Hematopoietic multipotent progenitor cell (in vitro differentiated cells): ENCODE data around the gene FAM187B. TPM values are rescaled to one million over a fixed set of nuclear protein-coding genes. Genes with fewer than 3 reads are reported as not detected.

Experiments used
- DNase-seq, 3 donors: peaks; one replicate each; pipeline ENCODE4 v3.0.0-alpha.2; 2011 to 2015; ENCODE audit warnings: low read depth in 2 of 3, low spot score in 2 of 3
- total RNA-seq: library from RNA; depleted of rRNA; stranded (reverse); fragments of >200 nt; gene quantifications from one replicate; pipeline ENCODE4 v1.2.3, GENCODE V29; 2012

FAM187B gene
- total RNA-seq, 1 donor = not detected

- DNase-seq = no peak
Measured at GRCh38 chr19:35194012-35194984, 34.2 kb downstream of the FAM187B start.

GRCh38 chr19:35184884-35185283 lies 43.7 kb downstream of the FAM187B start:
- DNase-seq = no peak

- no peak for DNase-seq
Measured at GRCh38 chr19:35184267-35184666, 44.3 kb downstream of the FAM187B start.

- DNase-seq = no peak
Measured at GRCh38 chr19:35181387-35181786, 47.2 kb downstream of the FAM187B start.

- DNase-seq = no peak
Measured at GRCh38 chr19:35179830-35180229, 48.7 kb downstream of the FAM187B start.

- no peak for DNase-seq
Measured at GRCh38 chr19:35178701-35179100, 49.8 kb downstream of the FAM187B start.

GRCh38 chr19:35177377-35178274 lies 50.9 kb downstream of the FAM187B start:
- peak in 2 of 3 donors; percentile 23 to 34 for DNase-seq

- DNase-seq = no peak
Measured at GRCh38 chr19:35176181-35176570, 52.4 kb downstream of the FAM187B start.

Other genes starting within 250 kb of the FAM187B start
- gene GRAMD1A, start 228.4 kb downstream of the FAM187B start, total RNA-seq = 57.4 TPM
- 1.9 TPM for gene SCN1B, start 198.3 kb downstream of the FAM187B start, total RNA-seq
- gene HPN, start 187.0 kb downstream of the FAM187B start, total RNA-seq = under 0.01 TPM
- 0.81 TPM for gene FXYD3, start 112.9 kb downstream of the FAM187B start, total RNA-seq
- 0.27 TPM for gene LGI4, start 93.7 kb downstream of the FAM187B start, total RNA-seq
- gene FXYD1, start 89.9 kb downstream of the FAM187B start, total RNA-seq = not detected
- gene FXYD7, start 85.5 kb downstream of the FAM187B start, total RNA-seq = not detected
- 319 TPM for gene FXYD5, start 74.0 kb downstream of the FAM187B start, total RNA-seq
- gene LSR, start 20.3 kb upstream of the FAM187B start, total RNA-seq = 14.3 TPM
- gene USF2, start 40.2 kb upstream of the FAM187B start, total RNA-seq = 160 TPM
- gene HAMP, start 53.8 kb upstream of the FAM187B start, total RNA-seq = 0.27 TPM
- gene MAG, start 63.4 kb upstream of the FAM187B start, total RNA-seq = 0.27 TPM
- 11.0 TPM for gene CD22, start 100.4 kb upstream of the FAM187B start, total RNA-seq
- 0.27 TPM for gene FFAR1, start 119.2 kb upstream of the FAM187B start, total RNA-seq
- 0.54 TPM for gene FFAR3, start 129.7 kb upstream of the FAM187B start, total RNA-seq
- gene GPR42, start 142.3 kb upstream of the FAM187B start, total RNA-seq = not detected
- gene FFAR2, start 219.5 kb upstream of the FAM187B start, total RNA-seq = 0.54 TPM